HepG2 (cell line): ENCODE results near the gene BTBD19. TPM values are rescaled to one million over a fixed set of nuclear protein-coding genes. Genes with fewer than 3 reads are reported as not detected.
A peak's percentile ranks its signal among the peaks of the same experiment; 100 is the strongest.

ENCODE experiments used
- BCL6 ChIP-seq: IDR thresholded peaks from 2 replicates; pipeline ENCODE4 v1.6.1; 2016; ENCODE audit warnings: missing genetic modification reagents, missing compliant biosample characterization
- FOXA3 ChIP-seq: IDR thresholded peaks from 2 replicates; pipeline ENCODE4 v1.6.1; 2016; ENCODE audit warnings: missing genetic modification reagents, missing compliant biosample characterization
- GATA4 ChIP-seq: sonication (generic); IDR thresholded peaks from 2 replicates; pipeline ENCODE4 v1.6.1; 2016; ENCODE audit warnings: antibody characterized with exemption, low read depth, borderline replicate concordance
- KAT2B ChIP-seq: fragments of 150-350 bp; IDR thresholded peaks from 2 replicates; pipeline ENCODE4 v1.6.1; 2014; ENCODE audit warnings: low read depth, low read length, borderline replicate concordance
- KDM1A ChIP-seq: IDR thresholded peaks from 2 replicates; pipeline ENCODE4 v1.6.1; 2016; ENCODE audit warnings: missing compliant biosample characterization
- KDM6A ChIP-seq: IDR thresholded peaks from 2 replicates; pipeline ENCODE4 v1.6.1; 2016; ENCODE audit warnings: low read depth
- MIER3 ChIP-seq: IDR thresholded peaks from 2 replicates; pipeline ENCODE4 v1.6.1; 2016; ENCODE audit warnings: missing compliant biosample characterization, borderline replicate concordance
- RARG ChIP-seq: sonication (generic); formaldehyde crosslinking; IDR thresholded peaks from 2 replicates; pipeline ENCODE4 v1.4.0; 2020; ENCODE audit warnings: low read depth, mild to moderate bottlenecking, missing genetic modification reagents
- REL ChIP-seq: sonication (generic); formaldehyde crosslinking; conservative IDR thresholded peaks from 2 replicates; pipeline ENCODE4 v1.8.0; 2022; ENCODE audit warnings: mild to moderate bottlenecking, missing genetic modification reagents, moderate library complexity
- SAP130 ChIP-seq: IDR thresholded peaks from 2 replicates; pipeline ENCODE4 v1.6.1; 2016; ENCODE audit warnings: low read depth
- ZNF121 ChIP-seq: sonication (generic); formaldehyde crosslinking; IDR thresholded peaks from 2 replicates; pipeline ENCODE4 v1.5.0; 2020; ENCODE audit warnings: mild to moderate bottlenecking, missing genetic modification reagents
- ZNF232 ChIP-seq: sonication (generic); formaldehyde crosslinking; IDR thresholded peaks from 2 replicates; pipeline ENCODE4 v1.4.0; 2020; ENCODE audit warnings: missing genetic modification reagents, borderline replicate concordance
- ZNF317 ChIP-seq: sonication (generic); formaldehyde crosslinking; IDR thresholded peaks from 2 replicates; pipeline ENCODE4 v1.5.0; 2020; ENCODE audit warnings: mild to moderate bottlenecking, missing genetic modification reagents
- ZNF563 ChIP-seq: sonication (generic); formaldehyde crosslinking; IDR thresholded peaks from 2 replicates; pipeline ENCODE4 v1.8.0; 2022; ENCODE audit warnings: mild to moderate bottlenecking, moderate library complexity, missing genetic modification reagents
- ZNF713 ChIP-seq: sonication (generic); formaldehyde crosslinking; IDR thresholded peaks from 2 replicates; pipeline ENCODE4 v1.4.0; 2020; ENCODE audit warnings: mild to moderate bottlenecking, missing genetic modification reagents
- ZSCAN31 ChIP-seq: sonication (generic); formaldehyde crosslinking; IDR thresholded peaks from 2 replicates; pipeline ENCODE4 v1.5.0; 2020; ENCODE audit warnings: low read depth, mild to moderate bottlenecking, missing genetic modification reagents
- polyA plus RNA-seq, 8 experiments: library from polyadenylated mRNA; depleted of rRNA in 3 of 8; stranded (reverse) in 7 of 8; unstranded in 1 of 8; fragments of >200 nt; fragmentation: Illumina TruSeq in 4 of 8; extraction: Trizol in 4 of 8; gene quantifications; 2 replicates each; pipeline versions ENCODE4 v1.2.1 to v1.2.3, GENCODE V29; 2011 to 2016; ENCODE audit warnings: low read depth in 4 of 8, missing spikeins in 1 of 8, mixed read lengths in 1 of 8; ENCODE audit not compliant: insufficient read depth in 1 of 8
- total RNA-seq, 5 experiments: library from RNA; depleted of rRNA; stranded (reverse); fragments of >200 nt; fragmentation: Illumina TruSeq; extraction: Trizol; gene quantifications; 2 replicates each; pipeline ENCODE4 v1.2.3, GENCODE V29; 2016; ENCODE audit warnings: low read depth in 1 of 5
- TF ChIP-seq, protein P1 (sequence below): IDR thresholded peaks from 2 replicates; pipeline ENCODE4 v1.4.0; 2020; ENCODE audit warnings: mild to moderate bottlenecking, missing genetic modification reagents
- TF ChIP-seq, protein P2 (sequence below): sonication (generic); formaldehyde crosslinking; IDR thresholded peaks from 2 replicates; pipeline ENCODE4 v1.9.0; 2022; ENCODE audit warnings: missing genetic modification reagents, mild to moderate bottlenecking, borderline replicate concordance
- TF ChIP-seq, protein P3 (sequence below): sonication (generic); formaldehyde crosslinking; IDR thresholded peaks from 2 replicates; pipeline ENCODE4 v1.5.1; 2020; ENCODE audit warnings: missing genetic modification reagents, mild to moderate bottlenecking, borderline replicate concordance
- TF ChIP-seq, protein P4 (sequence below): sonication (generic); formaldehyde crosslinking; IDR thresholded peaks from 2 replicates; pipeline ENCODE4 v1.5.1; 2020; ENCODE audit warnings: missing genetic modification reagents, mild to moderate bottlenecking, borderline replicate concordance

The BTBD19 gene
- total and polyA plus RNA-seq, 2 of the 13 experiments (the other 11 are each of a cell fraction or from before 2014, with no cell fraction given), result 2.7 to 6.7 TPM

DNA sequence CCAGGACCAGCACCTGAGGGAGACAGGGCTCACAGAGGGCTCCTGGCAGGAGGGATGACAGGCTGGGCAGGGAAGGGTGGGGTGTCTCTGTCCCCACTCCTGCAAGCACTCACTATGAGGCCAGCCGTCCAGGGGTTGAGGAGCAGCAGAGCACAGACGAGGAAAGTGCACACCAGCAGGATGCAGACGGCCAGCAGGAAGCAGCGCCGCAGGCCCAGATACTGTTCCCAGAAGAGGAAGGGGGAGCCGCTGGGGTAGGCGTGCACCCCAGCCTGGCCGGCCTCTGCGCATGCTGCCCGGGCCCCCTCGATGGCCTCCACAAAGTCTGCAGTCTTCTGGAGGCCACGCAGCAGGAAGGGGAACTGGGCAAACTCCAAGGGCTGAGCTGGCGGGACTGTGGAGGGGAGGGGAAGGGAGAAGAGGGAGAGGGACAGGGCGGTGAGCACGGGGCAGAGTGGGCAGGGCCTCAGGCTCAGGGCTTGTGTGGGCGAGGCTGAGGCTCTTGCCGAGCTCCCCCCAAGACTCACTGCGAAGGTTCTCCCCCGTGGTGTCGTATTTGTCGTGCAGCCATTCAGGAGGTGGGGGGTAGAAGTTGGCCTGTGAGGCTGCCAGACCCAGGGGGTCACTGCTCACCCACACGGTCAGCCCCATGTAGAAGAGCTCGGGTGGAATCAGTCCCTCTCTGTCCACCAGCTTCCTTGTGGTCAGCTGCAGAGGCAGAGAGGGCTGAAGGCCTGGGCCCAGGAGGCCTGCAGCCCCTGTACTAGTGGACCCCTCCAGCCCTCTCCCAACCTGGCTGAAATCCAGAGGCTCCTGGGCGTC is 18.3 kb downstream of the BTBD19 start (continued):
- TF ChIP-seq ZNF713 (CRISPR knock-in tag), result peak; percentile 41; the same call in 1 of the 2 replicates
- TF ChIP-seq, protein P1, sequence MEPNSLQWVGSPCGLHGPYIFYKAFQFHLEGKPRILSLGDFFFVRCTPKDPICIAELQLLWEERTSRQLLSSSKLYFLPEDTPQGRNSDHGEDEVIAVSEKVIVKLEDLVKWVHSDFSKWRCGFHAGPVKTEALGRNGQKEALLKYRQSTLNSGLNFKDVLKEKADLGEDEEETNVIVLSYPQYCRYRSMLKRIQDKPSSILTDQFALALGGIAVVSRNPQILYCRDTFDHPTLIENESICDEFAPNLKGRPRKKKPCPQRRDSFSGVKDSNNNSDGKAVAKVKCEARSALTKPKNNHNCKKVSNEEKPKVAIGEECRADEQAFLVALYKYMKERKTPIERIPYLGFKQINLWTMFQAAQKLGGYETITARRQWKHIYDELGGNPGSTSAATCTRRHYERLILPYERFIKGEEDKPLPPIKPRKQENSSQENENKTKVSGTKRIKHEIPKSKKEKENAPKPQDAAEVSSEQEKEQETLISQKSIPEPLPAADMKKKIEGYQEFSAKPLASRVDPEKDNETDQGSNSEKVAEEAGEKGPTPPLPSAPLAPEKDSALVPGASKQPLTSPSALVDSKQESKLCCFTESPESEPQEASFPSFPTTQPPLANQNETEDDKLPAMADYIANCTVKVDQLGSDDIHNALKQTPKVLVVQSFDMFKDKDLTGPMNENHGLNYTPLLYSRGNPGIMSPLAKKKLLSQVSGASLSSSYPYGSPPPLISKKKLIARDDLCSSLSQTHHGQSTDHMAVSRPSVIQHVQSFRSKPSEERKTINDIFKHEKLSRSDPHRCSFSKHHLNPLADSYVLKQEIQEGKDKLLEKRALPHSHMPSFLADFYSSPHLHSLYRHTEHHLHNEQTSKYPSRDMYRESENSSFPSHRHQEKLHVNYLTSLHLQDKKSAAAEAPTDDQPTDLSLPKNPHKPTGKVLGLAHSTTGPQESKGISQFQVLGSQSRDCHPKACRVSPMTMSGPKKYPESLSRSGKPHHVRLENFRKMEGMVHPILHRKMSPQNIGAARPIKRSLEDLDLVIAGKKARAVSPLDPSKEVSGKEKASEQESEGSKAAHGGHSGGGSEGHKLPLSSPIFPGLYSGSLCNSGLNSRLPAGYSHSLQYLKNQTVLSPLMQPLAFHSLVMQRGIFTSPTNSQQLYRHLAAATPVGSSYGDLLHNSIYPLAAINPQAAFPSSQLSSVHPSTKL (CRISPR knock-in tag), result peak; percentile 49
- TF ChIP-seq KDM6A (CRISPR knock-in tag), result peak; percentile 47
- peak; percentile 22; the same call in 1 of the 2 replicates for TF ChIP-seq KDM1A
- TF ChIP-seq BCL6, result peak; percentile 41; the same call in 1 of the 2 replicates
- peak; percentile 63; the same call in 1 of the 2 replicates for TF ChIP-seq ZNF232 (CRISPR knock-in tag)
- TF ChIP-seq KAT2B, result no peak
- TF ChIP-seq FOXA3 (CRISPR knock-in tag), result 0 out of 2 replicates have a peak, but pooled peaks have one; percentile 14
- TF ChIP-seq, protein P2, sequence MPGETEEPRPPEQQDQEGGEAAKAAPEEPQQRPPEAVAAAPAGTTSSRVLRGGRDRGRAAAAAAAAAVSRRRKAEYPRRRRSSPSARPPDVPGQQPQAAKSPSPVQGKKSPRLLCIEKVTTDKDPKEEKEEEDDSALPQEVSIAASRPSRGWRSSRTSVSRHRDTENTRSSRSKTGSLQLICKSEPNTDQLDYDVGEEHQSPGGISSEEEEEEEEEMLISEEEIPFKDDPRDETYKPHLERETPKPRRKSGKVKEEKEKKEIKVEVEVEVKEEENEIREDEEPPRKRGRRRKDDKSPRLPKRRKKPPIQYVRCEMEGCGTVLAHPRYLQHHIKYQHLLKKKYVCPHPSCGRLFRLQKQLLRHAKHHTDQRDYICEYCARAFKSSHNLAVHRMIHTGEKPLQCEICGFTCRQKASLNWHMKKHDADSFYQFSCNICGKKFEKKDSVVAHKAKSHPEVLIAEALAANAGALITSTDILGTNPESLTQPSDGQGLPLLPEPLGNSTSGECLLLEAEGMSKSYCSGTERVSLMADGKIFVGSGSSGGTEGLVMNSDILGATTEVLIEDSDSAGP (CRISPR knock-in tag), result peak; percentile 81
- TF ChIP-seq GATA4, result 0 out of 2 replicates have a peak, but pooled peaks have one; percentile 25
- TF ChIP-seq REL, result no peak
- TF ChIP-seq ZSCAN31 (CRISPR knock-in tag), result peak; percentile 60; the same call in 1 of the 2 replicates
- TF ChIP-seq ZNF121 (CRISPR knock-in tag), result peak; percentile 98
- no peak for TF ChIP-seq MIER3 (CRISPR knock-in tag)
- TF ChIP-seq SAP130 (CRISPR knock-in tag), result peak; percentile 77
- TF ChIP-seq, protein P3, sequence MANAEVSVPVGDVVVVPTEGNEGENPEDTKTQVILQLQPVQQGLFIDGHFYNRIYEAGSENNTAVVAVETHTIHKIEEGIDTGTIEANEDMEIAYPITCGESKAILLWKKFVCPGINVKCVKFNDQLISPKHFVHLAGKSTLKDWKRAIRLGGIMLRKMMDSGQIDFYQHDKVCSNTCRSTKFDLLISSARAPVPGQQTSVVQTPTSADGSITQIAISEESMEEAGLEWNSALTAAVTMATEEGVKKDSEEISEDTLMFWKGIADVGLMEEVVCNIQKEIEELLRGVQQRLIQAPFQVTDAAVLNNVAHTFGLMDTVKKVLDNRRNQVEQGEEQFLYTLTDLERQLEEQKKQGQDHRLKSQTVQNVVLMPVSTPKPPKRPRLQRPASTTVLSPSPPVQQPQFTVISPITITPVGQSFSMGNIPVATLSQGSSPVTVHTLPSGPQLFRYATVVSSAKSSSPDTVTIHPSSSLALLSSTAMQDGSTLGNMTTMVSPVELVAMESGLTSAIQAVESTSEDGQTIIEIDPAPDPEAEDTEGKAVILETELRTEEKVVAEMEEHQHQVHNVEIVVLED (CRISPR knock-in tag), result peak; percentile 34; the same call in 1 of the 2 replicates
- no peak for TF ChIP-seq RARG (CRISPR knock-in tag)
- TF ChIP-seq ZNF563 (CRISPR knock-in tag), result no peak
- TF ChIP-seq, protein P4, sequence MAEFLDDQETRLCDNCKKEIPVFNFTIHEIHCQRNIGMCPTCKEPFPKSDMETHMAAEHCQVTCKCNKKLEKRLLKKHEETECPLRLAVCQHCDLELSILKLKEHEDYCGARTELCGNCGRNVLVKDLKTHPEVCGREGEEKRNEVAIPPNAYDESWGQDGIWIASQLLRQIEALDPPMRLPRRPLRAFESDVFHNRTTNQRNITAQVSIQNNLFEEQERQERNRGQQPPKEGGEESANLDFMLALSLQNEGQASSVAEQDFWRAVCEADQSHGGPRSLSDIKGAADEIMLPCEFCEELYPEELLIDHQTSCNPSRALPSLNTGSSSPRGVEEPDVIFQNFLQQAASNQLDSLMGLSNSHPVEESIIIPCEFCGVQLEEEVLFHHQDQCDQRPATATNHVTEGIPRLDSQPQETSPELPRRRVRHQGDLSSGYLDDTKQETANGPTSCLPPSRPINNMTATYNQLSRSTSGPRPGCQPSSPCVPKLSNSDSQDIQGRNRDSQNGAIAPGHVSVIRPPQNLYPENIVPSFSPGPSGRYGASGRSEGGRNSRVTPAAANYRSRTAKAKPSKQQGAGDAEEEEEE, result peak; percentile 83; the same call in 1 of the 2 replicates
- TF ChIP-seq ZNF317 (CRISPR knock-in tag), result peak; percentile 78
